Glomerular endothelial cell (primary cell): ENCODE measurements around the gene TRMT44. TPM values are rescaled to one million over a fixed set of nuclear protein-coding genes. Genes with fewer than 3 reads are reported as not detected.

ENCODE experiments used
- total RNA-seq: library from RNA; depleted of rRNA; stranded (reverse); fragments of >200 nt; gene quantifications from 2 replicates; pipeline ENCODE4 v1.2.3, GENCODE V29; 2015

TRMT44 gene
- total RNA-seq, 1 donor from 2014 or later, result 21.8 TPM

Other genes with a start within 250 kb of the TRMT44 start
- gene SH3TC1, start 241.5 kb upstream of the TRMT44 start, total RNA-seq, result 91.2 and 227 TPM in 2 replicates
- 62.7 and 74.5 TPM in 2 replicates for gene HTRA3, start 171.0 kb upstream of the TRMT44 start, total RNA-seq
- 31.5 and 35.4 TPM in 2 replicates for gene ACOX3, start 54 bp upstream of the TRMT44 start, total RNA-seq
- not detected in 2 replicates for gene GPR78, start 139.6 kb downstream of the TRMT44 start, total RNA-seq
- 0.64 TPM in 1 of 2 replicates, not detected in the other for gene CPZ, start 152.0 kb downstream of the TRMT44 start, total RNA-seq